Liver (tissue), 9 donors: ENCODE results near the gene HYKK. TPM values are rescaled to one million over a fixed set of nuclear protein-coding genes. Genes with fewer than 3 reads are reported as not detected.

Experiments used
- DNase-seq: peaks from one replicate; pipeline ENCODE4 v3.0.0-alpha.2; 2017; ENCODE audit warnings: low spot score
- H3K27ac ChIP-seq, 2 donors: one replicate each; pipeline ENCODE4 v1.7.0; 2013; ENCODE audit warnings: inconsistent platforms in 2 of 2, low read length in 2 of 2, control low read depth in 1 of 2, low read depth in 1 of 2, mild to moderate bottlenecking in 1 of 2
- H3K27me3 ChIP-seq, 4 donors: one replicate each; pipeline versions ENCODE4 v1.6.1 to v1.7.0; 2013; ENCODE audit warnings: low read length in 3 of 4, inconsistent platforms in 1 of 4, mild to moderate bottlenecking in 1 of 4, moderate library complexity in 1 of 4; ENCODE audit not compliant: control insufficient read depth in 4 of 4, insufficient read depth in 4 of 4
- H3K36me3 ChIP-seq, 4 donors: one replicate each; pipeline versions ENCODE4 v1.6.1 to v1.7.0; 2013; ENCODE audit warnings: low read length in 3 of 4, mild to moderate bottlenecking in 3 of 4, low read depth in 1 of 4, moderate library complexity in 1 of 4; ENCODE audit not compliant: control insufficient read depth in 4 of 4, insufficient read depth in 3 of 4
- H3K4me1 ChIP-seq, 4 donors: one replicate each; pipeline versions ENCODE4 v1.6.1 to v1.7.0; 2013; ENCODE audit warnings: low read length in 3 of 4, mild to moderate bottlenecking in 3 of 4, moderate library complexity in 1 of 4; ENCODE audit not compliant: control insufficient read depth in 4 of 4, insufficient read depth in 4 of 4
- H3K4me3 ChIP-seq, 3 donors: one replicate each; pipeline versions ENCODE4 v1.6.1 to v1.7.0; 2013; ENCODE audit warnings: low read length in 3 of 3, control low read depth in 1 of 3, low read depth in 1 of 3, mild to moderate bottlenecking in 1 of 3
- H3K9ac ChIP-seq, 2 donors: one replicate each; pipeline ENCODE4 v1.7.0; 2013; ENCODE audit warnings: low read length in 2 of 2, mild to moderate bottlenecking in 2 of 2, moderate library complexity in 2 of 2, control low read depth in 1 of 2, low read depth in 1 of 2
- H3K9me3 ChIP-seq, 4 donors: one replicate each; pipeline versions ENCODE4 v1.6.1 to v1.7.0; 2013; ENCODE audit warnings: low read length in 3 of 4; ENCODE audit not compliant: control insufficient read depth in 4 of 4
- EGR1 ChIP-seq, 2 donors: IDR thresholded peaks; 2 replicates each; pipeline ENCODE4 v1.6.1; 2016 to 2018; ENCODE audit warnings: antibody characterized with exemption in 2 of 2, low read depth in 2 of 2
- FOXA1 ChIP-seq: IDR thresholded peaks from 2 replicates; pipeline ENCODE4 v1.6.1; 2016; ENCODE audit warnings: antibody characterized with exemption
- FOXA2 ChIP-seq: IDR thresholded peaks from 2 replicates; pipeline ENCODE4 v1.6.1; 2016; ENCODE audit warnings: antibody characterized with exemption
- GABPA ChIP-seq, 2 donors: IDR thresholded peaks in 1 of 2; conservative IDR thresholded peaks in 1 of 2; 2 replicates each; pipeline ENCODE4 v1.6.1; 2016; ENCODE audit warnings: antibody characterized with exemption in 2 of 2, mild to moderate bottlenecking in 1 of 2, moderate library complexity in 1 of 2
- HNF4A ChIP-seq, 2 donors: conservative IDR thresholded peaks; 2 replicates each; pipeline ENCODE4 v1.6.1; 2016; ENCODE audit warnings: antibody characterized with exemption in 2 of 2, mild to moderate bottlenecking in 2 of 2
- HNF4G ChIP-seq: IDR thresholded peaks from 2 replicates; pipeline ENCODE4 v1.6.1; 2016; ENCODE audit warnings: antibody characterized with exemption
- JUND ChIP-seq, 2 donors: IDR thresholded peaks; 2 replicates each; pipeline ENCODE4 v1.6.1; 2016; ENCODE audit warnings: antibody characterized with exemption in 2 of 2
- NR2F2 ChIP-seq: IDR thresholded peaks from 2 replicates; pipeline ENCODE4 v1.6.1; 2016; ENCODE audit warnings: antibody characterized with exemption
- RAD21 ChIP-seq, 2 donors: IDR thresholded peaks; 2 replicates each; pipeline ENCODE4 v1.6.1; 2016; ENCODE audit warnings: antibody characterized with exemption in 2 of 2, mild to moderate bottlenecking in 2 of 2
- RXRA ChIP-seq, 2 donors: IDR thresholded peaks; 2 replicates each; pipeline ENCODE4 v1.6.1; 2017 to 2018; ENCODE audit warnings: antibody characterized with exemption in 2 of 2, mild to moderate bottlenecking in 1 of 2
- YY1 ChIP-seq: IDR thresholded peaks from 2 replicates; pipeline ENCODE4 v1.6.1; 2016; ENCODE audit warnings: antibody characterized with exemption, mild to moderate bottlenecking
- WGBS: extraction: QIAGEN DNeasy Blood & Tissue Kit; methylation state at CpG from one replicate; pipeline ENCODE4 v1.1.7; 2013; 5-methylcytosine and 5-hydroxymethylcytosine counted together
- polyA plus RNA-seq, 2 donors: library from polyadenylated mRNA; stranded (reverse) in 1 of 2; unstranded in 1 of 2; fragments of 200-250 nt in 1 of 2; fragments of >200 nt in 1 of 2; fragmentation: Nextera tagmentation in 1 of 2; extraction: Ambion mirVana in 1 of 2; gene quantifications; one replicate each; pipeline versions ENCODE4 v1.2.1 to v1.2.3, GENCODE V29; 2013 to 2015
- total RNA-seq, 2 donors: library from RNA; depleted of rRNA; stranded (reverse); fragments of >200 nt; gene quantifications; one replicate each; pipeline ENCODE4 v1.2.3, GENCODE V29; 2014
- TF ChIP-seq, protein P1 (sequence below): IDR thresholded peaks from 2 replicates; pipeline ENCODE4 v1.6.1; 2016; ENCODE audit warnings: antibody characterized with exemption, mild to moderate bottlenecking
- TF ChIP-seq, protein P2 (sequence below): IDR thresholded peaks from 2 replicates; pipeline ENCODE4 v1.6.1; 2016; ENCODE audit warnings: antibody characterized with exemption
- TF ChIP-seq, protein P3 (sequence below): IDR thresholded peaks from 2 replicates; pipeline ENCODE4 v1.6.1; 2016; ENCODE audit warnings: antibody characterized with exemption
- TF ChIP-seq, protein P4 (sequence below): fragments of 150-350 bp; IDR thresholded peaks from 2 replicates; pipeline ENCODE4 v1.5.1; 2017; ENCODE audit warnings: improper control_type of control experiment, low read depth, low read length; ENCODE audit not compliant: missing input control
- TF ChIP-seq, protein P5 (sequence below): IDR thresholded peaks from 2 replicates; pipeline ENCODE4 v1.6.1; 2016; ENCODE audit warnings: antibody characterized with exemption
- donor health status: healthy.
- donor health status: healthy.
- donor health status: healthy.
- donor health status: healthy.
- donor health status: healthy.

HYKK gene
- total and polyA plus RNA-seq, 4 donors, result 1.7 to 7.7 (median 2.2) TPM

DNA sequence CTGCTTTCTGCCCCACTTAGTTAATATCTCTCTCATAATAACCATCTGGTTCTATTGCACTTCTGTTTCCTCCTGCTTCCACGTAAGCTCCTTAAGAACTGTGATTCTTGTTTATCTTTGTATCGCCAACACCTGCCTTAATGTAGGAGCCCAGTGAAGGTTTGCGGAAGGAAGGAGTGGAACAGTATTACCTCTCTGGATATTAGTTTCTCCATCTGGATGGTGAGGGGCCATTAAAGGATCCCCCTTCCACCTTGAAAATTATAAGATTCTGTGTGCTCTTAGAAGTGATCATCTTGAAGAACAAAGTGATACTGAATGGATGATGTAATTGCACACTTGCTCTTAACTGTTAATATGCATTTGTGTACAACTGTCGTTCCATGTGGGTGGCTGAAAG is 60.2 kb downstream of the HYKK start:
- Histone ChIP-seq H3K36me3 (no peaks in the 10 kb centered on the region), H3K4me1 (peaks cover 3 to 8% (median 7%) of the 10 kb centered on the region in 4 donors), H3K27me3 (peaks cover 0 to 2% (median 0%) of the 10 kb centered on the region in 4 donors), H3K27ac (no peak overlapping the region), H3K9ac (no peak overlapping the region), H3K4me3 (no peak overlapping the region), H3K9me3 (no peaks in the 10 kb centered on the region)
- WGBS, result 78% methylated on average over 4 of the region's 4 CpGs
- no peak for TF ChIP-seq RAD21 (IDR thresholded peaks at IDR 0.05)
- no peak for TF ChIP-seq FOXA2
- TF ChIP-seq FOXA1, result no peak
- TF ChIP-seq, protein P1, sequence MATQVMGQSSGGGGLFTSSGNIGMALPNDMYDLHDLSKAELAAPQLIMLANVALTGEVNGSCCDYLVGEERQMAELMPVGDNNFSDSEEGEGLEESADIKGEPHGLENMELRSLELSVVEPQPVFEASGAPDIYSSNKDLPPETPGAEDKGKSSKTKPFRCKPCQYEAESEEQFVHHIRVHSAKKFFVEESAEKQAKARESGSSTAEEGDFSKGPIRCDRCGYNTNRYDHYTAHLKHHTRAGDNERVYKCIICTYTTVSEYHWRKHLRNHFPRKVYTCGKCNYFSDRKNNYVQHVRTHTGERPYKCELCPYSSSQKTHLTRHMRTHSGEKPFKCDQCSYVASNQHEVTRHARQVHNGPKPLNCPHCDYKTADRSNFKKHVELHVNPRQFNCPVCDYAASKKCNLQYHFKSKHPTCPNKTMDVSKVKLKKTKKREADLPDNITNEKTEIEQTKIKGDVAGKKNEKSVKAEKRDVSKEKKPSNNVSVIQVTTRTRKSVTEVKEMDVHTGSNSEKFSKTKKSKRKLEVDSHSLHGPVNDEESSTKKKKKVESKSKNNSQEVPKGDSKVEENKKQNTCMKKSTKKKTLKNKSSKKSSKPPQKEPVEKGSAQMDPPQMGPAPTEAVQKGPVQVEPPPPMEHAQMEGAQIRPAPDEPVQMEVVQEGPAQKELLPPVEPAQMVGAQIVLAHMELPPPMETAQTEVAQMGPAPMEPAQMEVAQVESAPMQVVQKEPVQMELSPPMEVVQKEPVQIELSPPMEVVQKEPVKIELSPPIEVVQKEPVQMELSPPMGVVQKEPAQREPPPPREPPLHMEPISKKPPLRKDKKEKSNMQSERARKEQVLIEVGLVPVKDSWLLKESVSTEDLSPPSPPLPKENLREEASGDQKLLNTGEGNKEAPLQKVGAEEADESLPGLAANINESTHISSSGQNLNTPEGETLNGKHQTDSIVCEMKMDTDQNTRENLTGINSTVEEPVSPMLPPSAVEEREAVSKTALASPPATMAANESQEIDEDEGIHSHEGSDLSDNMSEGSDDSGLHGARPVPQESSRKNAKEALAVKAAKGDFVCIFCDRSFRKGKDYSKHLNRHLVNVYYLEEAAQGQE, result no peak
- no peak for TF ChIP-seq HNF4G
- TF ChIP-seq, protein P2, sequence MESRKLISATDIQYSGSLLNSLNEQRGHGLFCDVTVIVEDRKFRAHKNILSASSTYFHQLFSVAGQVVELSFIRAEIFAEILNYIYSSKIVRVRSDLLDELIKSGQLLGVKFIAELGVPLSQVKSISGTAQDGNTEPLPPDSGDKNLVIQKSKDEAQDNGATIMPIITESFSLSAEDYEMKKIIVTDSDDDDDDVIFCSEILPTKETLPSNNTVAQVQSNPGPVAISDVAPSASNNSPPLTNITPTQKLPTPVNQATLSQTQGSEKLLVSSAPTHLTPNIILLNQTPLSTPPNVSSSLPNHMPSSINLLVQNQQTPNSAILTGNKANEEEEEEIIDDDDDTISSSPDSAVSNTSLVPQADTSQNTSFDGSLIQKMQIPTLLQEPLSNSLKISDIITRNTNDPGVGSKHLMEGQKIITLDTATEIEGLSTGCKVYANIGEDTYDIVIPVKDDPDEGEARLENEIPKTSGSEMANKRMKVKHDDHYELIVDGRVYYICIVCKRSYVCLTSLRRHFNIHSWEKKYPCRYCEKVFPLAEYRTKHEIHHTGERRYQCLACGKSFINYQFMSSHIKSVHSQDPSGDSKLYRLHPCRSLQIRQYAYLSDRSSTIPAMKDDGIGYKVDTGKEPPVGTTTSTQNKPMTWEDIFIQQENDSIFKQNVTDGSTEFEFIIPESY, result no peak
- TF ChIP-seq YY1, result no peak
- no peak for TF ChIP-seq JUND (IDR thresholded peaks at IDR 0.05)
- TF ChIP-seq, protein P3, sequence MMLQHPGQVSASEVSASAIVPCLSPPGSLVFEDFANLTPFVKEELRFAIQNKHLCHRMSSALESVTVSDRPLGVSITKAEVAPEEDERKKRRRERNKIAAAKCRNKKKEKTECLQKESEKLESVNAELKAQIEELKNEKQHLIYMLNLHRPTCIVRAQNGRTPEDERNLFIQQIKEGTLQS, result no peak
- no peak for TF ChIP-seq GABPA (IDR thresholded peaks at IDR 0.05 in 1 of 2, conservative IDR thresholded peaks at IDR 0.05 in 1 of 2)
- TF ChIP-seq HNF4A (conservative IDR thresholded peaks at IDR 0.05), result no peak
- TF ChIP-seq RXRA (IDR thresholded peaks at IDR 0.05), result no peak
- TF ChIP-seq, protein P4, sequence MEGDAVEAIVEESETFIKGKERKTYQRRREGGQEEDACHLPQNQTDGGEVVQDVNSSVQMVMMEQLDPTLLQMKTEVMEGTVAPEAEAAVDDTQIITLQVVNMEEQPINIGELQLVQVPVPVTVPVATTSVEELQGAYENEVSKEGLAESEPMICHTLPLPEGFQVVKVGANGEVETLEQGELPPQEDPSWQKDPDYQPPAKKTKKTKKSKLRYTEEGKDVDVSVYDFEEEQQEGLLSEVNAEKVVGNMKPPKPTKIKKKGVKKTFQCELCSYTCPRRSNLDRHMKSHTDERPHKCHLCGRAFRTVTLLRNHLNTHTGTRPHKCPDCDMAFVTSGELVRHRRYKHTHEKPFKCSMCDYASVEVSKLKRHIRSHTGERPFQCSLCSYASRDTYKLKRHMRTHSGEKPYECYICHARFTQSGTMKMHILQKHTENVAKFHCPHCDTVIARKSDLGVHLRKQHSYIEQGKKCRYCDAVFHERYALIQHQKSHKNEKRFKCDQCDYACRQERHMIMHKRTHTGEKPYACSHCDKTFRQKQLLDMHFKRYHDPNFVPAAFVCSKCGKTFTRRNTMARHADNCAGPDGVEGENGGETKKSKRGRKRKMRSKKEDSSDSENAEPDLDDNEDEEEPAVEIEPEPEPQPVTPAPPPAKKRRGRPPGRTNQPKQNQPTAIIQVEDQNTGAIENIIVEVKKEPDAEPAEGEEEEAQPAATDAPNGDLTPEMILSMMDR, result no peak
- no peak for DNase-seq

DNA sequence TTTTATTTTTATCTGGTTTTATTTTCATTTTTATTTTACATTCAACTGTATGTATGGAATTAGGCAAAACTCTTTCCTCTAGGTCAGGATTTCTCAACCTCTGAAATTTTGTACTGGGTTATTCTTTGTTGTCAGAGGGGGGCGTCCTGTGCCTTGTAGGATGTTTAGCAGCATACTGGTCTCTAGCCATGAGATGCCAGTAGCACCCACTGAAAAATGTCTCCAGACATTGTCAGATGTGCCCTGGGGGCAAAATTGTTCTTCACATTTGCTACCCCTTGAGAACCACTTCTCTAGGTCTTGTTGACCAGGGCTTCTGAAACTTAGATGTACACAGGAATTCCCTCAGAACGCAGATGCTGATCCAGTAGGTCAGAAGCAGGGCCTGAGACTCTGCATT is 63.3 kb downstream of the HYKK start:
- H3K4me3 ChIP-seq, result no peak overlapping the region
- H3K9me3 ChIP-seq, result no peaks in the 10 kb centered on the region
- TF ChIP-seq, protein P3, result no peak
- TF ChIP-seq YY1, result no peak
- TF ChIP-seq RAD21 (IDR thresholded peaks at IDR 0.05), result no peak
- TF ChIP-seq, protein P4, result no peak
- no peak for TF ChIP-seq NR2F2
- TF ChIP-seq, protein P5, sequence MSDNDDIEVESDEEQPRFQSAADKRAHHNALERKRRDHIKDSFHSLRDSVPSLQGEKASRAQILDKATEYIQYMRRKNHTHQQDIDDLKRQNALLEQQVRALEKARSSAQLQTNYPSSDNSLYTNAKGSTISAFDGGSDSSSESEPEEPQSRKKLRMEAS, result no peak
- no peak for TF ChIP-seq FOXA2
- no peak for TF ChIP-seq JUND (IDR thresholded peaks at IDR 0.05)
- no peak for TF ChIP-seq EGR1 (IDR thresholded peaks at IDR 0.05; ENCODE audit: low read depth in 2 of 2)
- TF ChIP-seq GABPA (IDR thresholded peaks at IDR 0.05 in 1 of 2, conservative IDR thresholded peaks at IDR 0.05 in 1 of 2), result no peak
- TF ChIP-seq RXRA (IDR thresholded peaks at IDR 0.05), result no peak
- TF ChIP-seq FOXA1, result no peak
- no peak for TF ChIP-seq HNF4G
- no peaks in the 10 kb centered on the region for H3K36me3 ChIP-seq
- no peak for DNase-seq
- H3K4me1 ChIP-seq, result peaks cover 3 to 7% (median 6%) of the 10 kb centered on the region in 4 donors
- H3K27me3 ChIP-seq, result peaks cover 0 to 2% (median 0%) of the 10 kb centered on the region in 4 donors
- H3K27ac ChIP-seq, result no peak overlapping the region
- no peak overlapping the region for H3K9ac ChIP-seq
- WGBS, result 77% methylated on average over 2 of the region's 2 CpGs
